CMK (cell line): Measurements from ENCODE around the gene DPH7.
"Not testable (repeated sequence)": the region's sequence is repeated elsewhere in the genome, so short reads cannot be mapped to it uniquely, and the experiment has no call there.

ENCODE experiments used
- DNase-seq: peaks from one replicate; pipeline ENCODE4 v3.0.0-alpha.2; 2010; ENCODE audit warnings: low read depth

Gene DPH7

DNA sequence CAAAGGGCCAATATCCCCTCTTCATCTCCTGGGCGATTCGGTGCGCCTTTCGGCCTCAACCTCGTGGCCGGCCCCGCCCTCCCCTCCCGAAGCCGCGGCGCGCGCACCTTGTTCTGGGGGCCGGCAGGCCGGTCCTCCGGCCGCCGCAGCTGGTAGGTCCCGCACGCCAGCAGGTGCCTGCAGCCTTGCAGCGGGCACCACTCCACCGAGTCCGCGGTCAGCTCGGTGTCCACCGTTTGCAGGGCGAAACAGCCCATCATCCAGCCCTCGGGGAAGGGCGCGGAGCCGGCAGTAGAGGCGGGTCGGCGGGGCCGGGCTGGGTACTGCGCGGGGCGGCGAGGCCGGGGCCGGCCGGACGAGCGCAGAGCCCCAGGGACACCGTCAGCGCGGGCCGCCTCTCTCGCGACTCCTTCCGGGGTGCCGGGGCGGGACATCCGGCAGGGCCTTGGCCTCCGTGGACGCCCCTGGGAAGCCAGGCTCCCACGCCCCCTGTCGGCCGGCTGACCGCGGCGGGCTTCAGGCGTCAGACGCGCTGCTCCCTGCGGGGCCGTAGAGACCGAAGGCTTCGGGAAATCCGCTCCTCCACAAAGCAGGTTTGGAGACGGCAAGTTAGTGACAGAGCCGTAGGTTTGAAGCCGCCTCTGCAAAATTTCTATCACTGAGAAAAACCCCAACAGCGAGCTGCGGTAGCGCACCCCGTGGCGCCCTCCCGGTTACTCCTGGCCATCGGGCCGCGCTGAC lies at the start of gene DPH7:
DPH7 (minus strand) TSS at position 408 of the 741 bp plus-strand sequence; CDS start at position 260, 148 bp downstream.
- peak; percentile 73 for DNase-seq

DNA sequence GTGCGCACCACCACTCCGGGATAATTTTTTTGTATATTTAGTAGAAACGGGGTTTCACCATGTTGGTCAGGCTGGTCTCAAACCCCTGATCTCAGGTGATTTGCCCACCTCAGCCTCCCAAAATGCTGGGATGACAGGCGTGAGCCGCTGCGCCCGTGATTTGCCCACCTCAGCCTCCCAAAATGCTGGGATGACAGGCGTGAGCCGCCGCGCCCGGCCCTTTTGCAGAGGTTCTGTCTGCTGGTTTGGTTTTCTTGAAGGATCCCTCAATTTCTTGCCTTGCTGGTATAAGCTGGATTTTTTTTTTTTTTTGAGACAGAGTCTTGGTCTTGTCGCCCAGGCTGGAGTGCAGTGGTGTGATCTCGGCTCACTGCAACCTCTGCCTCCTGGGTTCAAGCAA lies 48.7 kb upstream of the DPH7 start:
- DNase-seq = not testable (repeated sequence)

DNA sequence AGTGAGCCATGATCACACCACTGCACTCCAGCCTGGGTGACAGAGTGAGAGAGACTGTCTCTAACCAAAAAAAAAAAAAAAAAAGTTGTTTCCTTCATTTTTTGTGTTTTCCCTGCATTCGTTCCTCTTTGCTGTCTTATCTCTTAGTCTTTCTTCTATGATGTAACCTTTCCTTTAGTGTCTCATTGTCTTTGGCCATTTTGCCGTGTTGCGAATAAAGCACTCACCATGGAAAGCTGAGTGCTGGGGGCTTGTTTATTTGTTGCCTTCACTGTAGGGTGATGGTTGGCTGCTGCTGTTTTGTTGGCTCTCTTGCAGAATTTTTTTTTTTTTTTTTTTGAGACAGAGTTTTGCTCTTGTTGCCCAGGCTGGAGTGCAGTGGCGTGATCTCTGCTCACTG lies 47.7 kb upstream of the DPH7 start:
- no peak for DNase-seq

DNA sequence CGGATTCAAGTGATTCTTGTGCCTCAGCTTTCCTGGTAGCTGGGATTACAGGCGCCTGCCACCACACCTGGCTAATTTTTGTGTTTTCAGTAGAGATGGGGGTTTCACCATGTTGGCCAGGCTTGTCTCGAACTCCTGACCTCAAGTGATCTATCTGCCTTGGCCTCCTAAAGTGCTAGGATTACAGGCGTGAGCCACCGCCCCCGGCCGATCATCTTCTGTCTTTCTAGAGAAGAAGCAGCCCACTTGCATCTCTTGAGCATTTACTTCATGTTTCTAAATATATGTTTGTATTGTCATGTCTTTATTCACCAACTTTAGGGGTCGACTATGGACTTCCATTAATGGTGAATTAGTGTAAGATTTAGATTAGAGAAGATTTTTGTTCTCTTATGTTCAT lies 43.5 kb upstream of the DPH7 start:
- not testable (repeated sequence) for DNase-seq

DNA sequence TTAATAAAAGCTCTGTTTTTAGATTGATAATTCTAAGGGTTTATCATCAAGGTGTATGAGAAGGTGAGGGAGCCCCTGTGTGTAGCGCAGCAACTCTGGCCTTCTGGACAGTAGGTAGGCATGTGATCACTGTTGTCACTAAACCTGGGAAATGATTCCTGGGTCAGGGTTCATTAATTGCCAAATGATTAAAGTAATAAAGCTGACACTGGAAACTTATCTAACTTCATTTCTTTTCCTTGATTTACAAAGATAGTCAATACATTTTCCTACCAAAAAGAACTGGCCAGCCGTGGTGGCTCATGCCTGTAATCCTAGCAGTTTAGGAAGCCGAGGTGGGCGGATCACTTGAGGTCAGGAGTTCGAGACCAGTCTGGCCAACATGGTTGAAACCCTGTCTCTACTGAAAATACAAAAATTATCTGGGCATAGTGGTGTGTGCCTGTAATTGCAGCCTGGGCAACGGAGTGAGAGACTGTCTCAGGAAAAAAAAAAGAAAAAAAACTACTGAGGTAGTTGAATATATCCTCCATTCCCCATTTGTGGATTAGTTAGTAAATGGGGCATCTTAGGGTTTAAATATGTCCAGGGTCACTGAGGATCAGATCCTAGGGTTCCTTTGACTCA lies 42.5 kb upstream of the DPH7 start:
- DNase-seq = no peak

DNA sequence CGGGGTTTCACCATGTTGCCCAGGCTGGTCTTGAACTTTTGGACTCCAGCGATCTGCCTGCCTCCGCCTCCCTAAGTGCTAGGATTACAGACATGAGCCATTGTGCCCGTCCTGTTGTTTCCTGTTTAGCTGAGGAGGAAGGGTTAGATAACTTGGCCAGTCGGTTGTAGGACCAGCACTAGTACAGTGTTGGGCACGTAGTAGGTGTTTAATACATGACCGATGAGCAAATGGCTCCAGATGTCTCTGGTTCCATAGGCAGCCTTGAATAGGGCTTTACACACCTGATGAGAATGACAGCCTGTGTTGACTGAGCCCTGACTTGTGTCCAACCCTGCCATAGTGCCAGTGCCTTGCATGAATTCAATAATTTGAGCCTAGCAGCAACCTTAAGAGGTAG lies 41.9 kb upstream of the DPH7 start:
- no peak for DNase-seq

DNA sequence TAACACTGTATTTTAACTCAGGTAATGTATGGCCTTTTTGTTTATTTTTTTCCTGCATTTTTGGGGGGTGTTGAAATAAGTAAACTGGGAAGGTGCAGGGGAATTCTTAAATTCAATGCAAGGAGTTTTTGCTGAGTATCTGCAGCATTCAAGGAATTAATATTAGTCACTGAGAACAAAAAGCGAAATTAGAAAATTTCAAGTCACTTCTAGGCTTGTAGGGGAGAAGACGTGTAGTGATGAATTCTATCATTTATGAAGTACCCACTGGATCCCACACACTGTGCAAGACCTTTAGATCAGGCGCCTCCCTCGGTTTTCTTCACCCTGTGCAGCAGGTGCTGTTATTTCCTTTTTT lies 41.3 kb upstream of the DPH7 start:
- DNase-seq = no peak

DNA sequence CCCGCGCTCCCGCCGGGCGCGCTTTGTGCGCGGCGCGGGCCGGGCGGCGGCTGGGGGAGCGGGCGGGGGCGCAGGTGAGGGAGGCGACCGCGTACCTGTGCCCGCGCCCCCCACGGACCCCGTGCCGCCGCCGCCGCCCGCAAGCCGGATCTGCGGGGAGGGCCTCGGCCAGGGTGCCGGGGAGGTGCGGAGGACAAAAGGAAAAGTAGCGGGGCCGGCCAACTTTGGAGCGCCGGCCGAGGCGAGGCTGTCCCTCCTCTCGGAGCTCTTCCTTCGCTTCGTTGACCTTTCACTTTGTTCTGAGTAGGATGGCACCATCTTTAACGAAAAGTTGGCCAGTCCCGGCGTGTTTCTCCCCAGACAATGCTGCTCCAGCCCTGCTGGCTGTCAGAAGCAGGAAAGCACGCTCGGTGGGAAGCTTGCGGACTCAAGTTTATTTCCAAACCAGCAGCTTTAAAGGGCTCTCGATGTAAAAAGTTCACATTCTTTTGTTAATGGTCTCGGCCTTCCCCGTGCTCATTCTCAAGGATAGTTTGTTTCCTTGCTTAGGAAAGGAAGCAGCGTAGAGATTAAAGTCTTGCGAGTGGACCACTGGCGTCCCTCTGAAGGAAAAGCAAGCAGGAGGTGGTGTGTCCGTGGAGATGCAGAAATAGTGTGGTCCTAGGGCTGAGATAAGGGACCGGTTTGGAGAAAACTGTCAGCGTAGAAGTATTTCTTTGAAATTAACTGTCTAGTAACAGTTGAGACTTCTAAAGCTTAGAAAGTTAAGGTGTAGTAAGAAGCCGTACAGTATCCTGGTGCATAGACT lies 40.7 kb upstream of the DPH7 start:
- no peak for DNase-seq

DNA sequence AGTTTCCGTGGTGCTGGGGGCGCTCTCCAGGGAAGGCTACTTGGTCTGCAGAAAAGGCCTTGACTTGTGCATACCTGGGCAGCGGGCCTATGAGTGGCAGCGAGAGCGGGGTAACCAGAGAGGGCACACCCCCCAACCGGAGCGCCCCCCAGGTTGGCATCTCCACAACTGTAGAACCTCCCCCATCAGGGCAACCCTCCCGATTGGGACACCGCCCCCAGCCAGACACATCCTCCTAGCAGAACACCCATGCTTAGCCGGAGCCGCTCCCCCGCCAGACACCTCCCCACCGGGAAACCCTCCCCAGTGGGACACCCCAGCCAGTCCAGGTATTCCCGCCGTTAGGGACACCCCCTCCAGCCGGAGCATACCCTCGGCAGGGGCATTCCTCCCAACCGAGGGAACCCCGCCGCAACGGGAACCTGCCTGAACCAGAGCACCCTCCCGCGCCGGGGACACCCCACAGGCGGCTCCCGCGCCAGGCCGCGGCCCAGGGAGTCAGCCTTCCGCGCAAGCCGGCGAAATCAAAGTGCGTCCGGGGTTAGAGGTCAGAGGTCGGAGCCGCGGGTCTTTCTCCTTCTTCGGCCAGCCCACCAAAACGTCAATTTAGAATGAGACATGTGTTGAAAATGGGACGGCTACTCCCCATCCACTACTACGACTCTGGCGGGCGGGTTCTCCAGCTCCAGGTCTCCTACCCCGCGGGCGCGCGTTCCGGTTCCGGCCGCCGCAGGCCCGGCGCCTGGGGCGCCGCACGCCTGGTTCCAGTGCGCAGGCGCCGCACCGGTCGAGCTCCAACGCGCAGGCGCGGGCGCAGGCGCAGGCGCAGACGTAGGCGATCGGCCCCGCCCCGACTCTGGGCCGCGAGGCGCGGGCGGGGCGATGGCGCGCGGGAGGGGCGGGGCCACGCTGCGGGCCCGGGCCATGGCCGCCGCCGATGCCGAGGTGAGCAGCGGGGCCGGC lies 39.7 kb upstream of the DPH7 start, which contains the start of gene EHMT1:
EHMT1 (plus strand) TSS at position 901 of the 963 bp plus-strand sequence; CDS start at position 925, 24 bp downstream.
- peak; percentile 64 for DNase-seq

DNA sequence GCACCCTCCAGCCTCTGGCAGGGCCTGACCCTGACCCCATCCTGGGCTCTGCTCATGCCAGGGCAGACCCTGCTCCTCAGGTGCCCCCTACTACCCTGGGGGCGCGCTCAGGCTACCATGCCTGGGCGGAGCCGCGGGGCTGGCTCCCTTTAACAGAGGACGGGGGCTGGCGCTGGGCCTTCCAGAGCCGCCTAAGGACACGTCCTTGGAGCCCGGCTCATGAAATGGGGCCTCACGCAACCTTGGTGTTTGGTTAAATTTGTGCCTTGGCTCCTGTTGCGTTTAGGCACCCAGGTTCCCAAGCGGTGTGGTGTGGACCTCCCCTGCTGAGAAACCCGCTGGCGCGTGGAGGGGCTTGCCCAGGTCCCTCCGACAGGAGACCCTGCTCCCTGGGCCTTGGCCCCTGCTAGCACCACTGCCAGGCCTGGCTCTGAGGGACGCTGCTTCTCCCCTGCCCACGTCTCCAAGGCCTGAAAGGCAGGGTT lies 36.7 kb upstream of the DPH7 start:
- no peak for DNase-seq

DNA sequence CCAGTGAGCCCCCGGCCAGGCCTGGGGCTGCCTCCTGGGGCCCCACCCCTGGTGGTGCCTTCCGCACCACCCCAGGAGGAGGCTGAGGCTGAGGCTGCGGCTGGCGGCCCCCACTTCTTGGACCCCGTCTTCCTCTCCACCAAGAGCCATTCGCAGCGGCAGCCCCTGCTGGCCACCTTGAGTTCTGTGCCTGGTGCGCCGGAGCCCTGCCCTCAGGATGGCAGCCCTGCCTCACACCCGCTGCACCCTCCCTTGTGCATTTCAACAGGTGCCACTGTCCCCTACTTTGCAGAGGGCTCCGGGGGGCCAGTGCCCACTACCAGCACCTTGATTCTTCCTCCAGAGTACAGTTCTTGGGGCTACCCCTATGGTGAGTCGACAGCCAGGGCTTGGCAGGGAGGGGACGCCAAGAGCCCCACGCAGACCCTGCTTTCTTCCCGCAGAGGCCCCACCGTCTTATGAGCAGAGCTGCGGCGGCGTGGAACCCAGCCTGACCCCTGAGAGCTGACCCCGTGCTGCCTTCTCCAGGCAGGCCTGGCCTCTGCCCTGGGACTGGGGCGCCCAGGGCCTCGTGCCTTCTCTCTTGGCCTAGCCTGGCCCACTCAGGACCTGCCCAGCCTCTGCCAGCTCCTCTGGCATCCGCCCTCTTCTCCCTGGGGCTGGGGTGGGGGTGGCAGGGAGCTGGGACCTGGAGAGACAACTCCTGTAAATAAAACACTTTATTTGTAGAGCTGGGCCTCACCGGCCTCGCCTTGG lies 36.1 kb upstream of the DPH7 start:
- DNase-seq = no peak

DNA sequence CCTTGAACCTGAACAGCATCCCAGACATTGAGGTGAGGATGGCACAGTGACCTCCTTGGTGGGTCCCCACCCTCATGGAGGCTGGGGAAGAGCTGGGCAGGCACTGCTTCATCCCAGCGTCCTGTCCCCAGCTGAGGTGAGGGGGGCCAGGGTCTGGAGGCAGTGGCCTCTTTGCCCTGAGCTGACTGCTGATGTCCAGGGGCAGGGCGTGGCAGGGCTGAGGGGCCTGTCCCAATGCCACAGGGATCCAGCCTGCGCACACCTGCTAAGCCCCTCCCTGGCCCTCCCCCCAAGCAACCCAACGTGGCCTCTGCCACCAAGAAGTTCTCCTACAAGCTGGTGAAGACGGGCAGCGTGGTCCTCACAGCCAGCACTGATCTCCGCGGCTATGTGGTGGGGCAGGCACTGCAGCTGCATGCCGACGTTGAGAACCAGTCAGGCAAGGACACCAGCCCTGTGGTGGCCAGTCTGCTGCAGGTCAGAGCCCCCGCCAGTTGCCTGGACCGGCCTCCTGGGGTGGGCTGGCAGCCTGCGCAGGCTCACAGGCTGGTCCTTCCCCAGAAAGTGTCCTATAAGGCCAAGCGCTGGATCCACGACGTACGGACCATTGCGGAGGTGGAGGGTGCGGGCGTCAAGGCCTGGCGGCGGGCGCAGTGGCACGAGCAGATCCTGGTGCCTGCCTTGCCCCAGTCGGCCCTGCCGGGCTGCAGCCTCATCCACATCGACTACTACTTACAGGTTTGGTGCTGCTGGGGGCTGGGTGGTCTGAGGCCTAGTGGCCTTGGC lies 35.2 kb upstream of the DPH7 start:
- DNase-seq = no peak

DNA sequence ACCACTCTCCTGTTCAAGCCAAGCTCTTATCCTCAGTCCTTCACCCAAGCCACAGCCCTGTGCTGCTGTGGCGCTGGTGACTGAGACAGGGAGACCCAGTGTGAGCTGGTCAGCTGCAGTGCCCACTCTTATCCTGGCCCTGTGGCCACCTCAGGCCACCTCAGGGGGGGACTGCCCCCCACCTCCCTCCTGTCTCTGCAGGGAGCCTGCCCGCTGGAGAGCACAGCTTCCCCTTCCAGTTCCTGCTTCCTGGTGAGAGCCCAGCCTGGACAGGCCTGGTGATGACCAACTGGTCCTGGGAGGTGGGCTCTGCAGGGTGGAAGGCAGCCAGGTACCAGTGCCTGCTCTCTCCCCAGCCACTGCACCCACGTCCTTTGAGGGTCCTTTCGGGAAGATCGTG lies 34.5 kb upstream of the DPH7 start:
- DNase-seq = no peak

DNA sequence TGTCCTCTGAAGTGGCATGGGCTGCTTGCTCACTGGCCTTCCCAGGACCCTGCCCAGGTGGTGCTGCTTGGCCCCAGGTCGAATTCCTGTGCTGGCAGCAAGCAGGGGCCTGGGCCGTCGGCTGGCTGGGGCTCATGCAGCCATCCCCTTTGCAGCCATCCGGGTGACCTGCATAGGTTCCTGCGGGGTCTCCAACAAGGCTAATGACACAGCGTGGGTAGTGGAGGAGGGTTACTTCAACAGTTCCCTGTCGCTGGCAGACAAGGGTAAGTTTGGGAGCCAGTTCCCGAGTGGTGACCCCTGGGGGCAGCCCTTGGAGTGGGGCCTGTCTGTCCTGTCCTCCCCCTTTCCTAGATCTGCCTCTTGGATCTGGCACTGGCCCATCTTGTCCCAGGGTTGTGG lies 34.0 kb upstream of the DPH7 start:
- DNase-seq = no peak

DNA sequence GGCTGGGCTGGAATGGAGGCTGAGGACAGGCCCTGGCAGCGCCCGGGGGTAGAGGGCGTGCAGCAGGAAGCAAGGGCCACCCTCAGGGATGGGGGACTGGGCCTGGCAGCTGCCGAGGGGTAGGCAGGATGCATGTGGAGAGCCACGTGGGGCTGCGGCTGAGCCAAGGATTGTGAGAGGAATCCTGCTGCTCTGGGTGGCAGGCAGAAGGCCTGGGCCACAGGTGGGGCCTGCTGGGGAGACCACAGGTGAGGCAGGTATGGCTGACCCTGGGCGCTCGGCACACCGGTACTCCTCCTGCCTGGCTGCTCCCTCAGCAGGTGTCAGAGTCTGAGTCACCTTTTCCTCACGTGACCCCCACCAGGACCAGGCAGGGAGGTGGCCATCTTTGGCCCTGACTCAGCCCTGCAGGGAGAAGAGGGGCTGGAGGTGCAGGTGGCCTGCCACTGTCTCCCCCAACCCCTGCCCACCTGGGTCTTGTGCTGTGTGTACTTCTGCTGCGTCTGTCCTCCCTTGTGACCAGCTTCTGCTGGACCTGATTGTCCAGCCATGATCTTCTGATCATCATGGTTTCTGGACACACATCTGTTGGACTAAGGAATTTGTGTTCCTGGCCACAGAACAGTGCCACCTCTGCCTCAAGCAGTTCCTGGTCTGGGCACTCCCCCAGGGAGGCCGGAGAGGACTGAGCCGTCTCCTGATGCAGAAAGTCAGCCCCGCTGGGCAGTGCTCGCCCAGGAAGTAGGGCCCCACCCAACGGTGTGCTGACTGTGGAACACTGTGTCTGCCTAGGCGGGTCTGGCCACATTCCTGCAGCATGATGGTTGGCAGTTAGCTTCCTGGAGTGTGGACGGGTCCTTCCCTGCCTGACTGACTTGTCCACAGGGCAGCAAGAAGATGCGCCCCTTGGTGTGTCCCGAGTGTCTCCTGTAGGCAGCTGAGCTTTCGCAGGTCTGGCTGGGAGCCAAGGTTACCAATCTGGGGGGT lies 33.2 kb upstream of the DPH7 start:
- DNase-seq = no peak

DNA sequence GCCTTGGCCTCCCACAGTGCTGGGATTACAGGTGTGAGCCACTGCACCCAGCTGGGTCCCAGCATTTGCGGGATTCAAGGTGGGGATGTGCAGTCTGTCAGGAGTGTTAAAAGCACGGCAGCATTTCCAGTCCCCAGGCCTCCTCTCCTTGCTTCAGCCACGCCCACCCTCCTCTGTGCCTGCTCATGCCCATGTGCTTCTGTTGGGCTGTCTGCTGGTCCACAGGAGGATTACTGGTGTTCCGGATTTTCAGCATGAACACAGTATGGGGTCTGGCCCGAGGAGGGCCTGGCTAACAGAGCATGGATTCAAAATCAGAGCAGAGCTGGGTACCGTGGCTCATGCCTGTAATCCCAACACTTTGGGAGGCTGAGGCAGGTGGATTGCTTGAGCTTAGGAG lies 32.2 kb upstream of the DPH7 start:
- no peak for DNase-seq

DNA sequence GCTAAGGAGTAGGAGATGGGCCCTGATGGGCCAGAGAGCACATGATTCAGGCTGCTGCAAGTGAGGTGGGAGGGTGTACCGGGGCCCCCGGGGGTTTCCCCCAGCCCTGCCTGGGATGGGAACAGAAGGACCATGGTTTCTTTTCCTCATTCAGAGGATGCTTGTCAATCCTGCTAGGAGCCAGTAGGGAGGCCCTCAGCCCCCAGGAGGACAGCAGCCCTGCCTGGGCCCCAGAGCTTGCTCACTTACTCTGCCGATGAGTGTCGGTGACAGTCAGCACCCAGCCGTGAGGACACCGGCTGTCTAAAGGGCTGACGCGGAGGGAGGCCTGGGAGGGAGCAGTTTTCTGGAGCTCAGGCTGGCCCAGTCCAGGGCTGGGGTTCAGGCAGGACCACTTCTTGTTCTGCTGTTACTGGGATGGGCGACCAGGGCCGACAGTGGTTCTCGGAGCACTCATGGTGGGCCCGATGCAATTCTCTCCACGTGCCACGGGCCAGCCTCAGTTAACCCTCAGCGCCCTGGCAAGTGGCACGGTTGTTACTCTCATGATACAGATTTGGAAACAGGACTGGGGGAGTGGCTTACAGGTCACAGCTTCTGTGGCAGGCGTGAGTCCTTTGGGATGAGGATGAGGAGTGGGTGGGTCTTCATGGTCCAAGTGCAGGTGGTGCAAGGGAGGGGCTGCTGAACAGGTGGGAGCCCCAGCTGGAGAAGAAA lies 28.6 kb upstream of the DPH7 start:
- DNase-seq = no peak

DNA sequence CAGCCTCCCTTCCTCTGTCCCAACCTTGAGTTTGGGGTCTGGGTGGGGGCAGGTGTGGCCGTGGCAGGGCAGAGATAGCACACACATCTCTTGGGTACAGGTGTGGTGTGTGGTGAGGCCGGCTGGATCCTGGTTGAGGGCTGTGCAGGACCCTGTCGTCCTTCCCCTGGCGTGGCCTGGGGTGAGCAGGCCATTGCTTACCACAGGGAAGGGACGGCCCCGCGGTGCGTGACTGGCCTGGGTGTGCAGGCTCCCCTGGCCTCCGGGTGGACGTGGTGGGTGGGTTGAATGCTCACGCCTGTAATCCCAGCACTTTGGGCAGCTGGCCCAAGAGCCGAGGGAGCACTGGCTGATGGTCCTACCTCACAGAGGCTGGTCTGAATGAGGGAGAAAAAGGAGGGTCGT lies 28.0 kb upstream of the DPH7 start:
- DNase-seq = no peak
